ENCODE measurements around the gene A2ML1. TPM values are rescaled to one million over a fixed set of nuclear protein-coding genes. Genes with fewer than 3 reads are reported as not detected.
"Not testable (repeated sequence)": the region's sequence is repeated elsewhere in the genome, so short reads cannot be mapped to it uniquely, and the experiment has no call there.

A2ML1 gene
- not detected for total RNA-seq

- CTCF ChIA-PET, result no interaction called here
- POLR2A ChIA-PET, result no interaction called here
Observed at GRCh38 chr12:8822298-8822697, at the start of gene A2ML1. A2ML1 (plus strand) TSS chr12:8822621; CDS start chr12:8822652, 31 bp downstream.

- ChIA-PET CTCF (no interaction called here), POLR2A (no interaction called here)
Observed at GRCh38 chr12:8773461-8773860, 49.0 kb upstream of the A2ML1 start.

- ChIA-PET POLR2A (no interaction called here), CTCF (no interaction called here)
Observed at GRCh38 chr12:8779281-8779680, 43.1 kb upstream of the A2ML1 start.

GRCh38 chr12:8779862-8780261 is 42.6 kb upstream of the A2ML1 start:
- ChIA-PET CTCF (no interaction called here), POLR2A (no interaction called here)

GRCh38 chr12:8780389-8780788 is 42.0 kb upstream of the A2ML1 start:
- CTCF ChIA-PET, result no interaction called here

GRCh38 chr12:8781381-8782127 is 40.9 kb upstream of the A2ML1 start:
- CTCF ChIA-PET, result no interaction called here
- POLR2A ChIA-PET, result no interaction called here

More at GRCh38 chr12:8780389-8780788, 42.0 kb upstream of the A2ML1 start:
- POLR2A ChIA-PET, result no interaction called here

- POLR2A ChIA-PET, result no interaction called here
Observed at GRCh38 chr12:8784290-8784888, 38.0 kb upstream of the A2ML1 start.

GRCh38 chr12:8785499-8785898 is 36.9 kb upstream of the A2ML1 start:
- ChIA-PET POLR2A (no interaction called here), CTCF (no interaction called here)

More at GRCh38 chr12:8784290-8784888, 38.0 kb upstream of the A2ML1 start:
- CTCF ChIA-PET, result no interaction called here

GRCh38 chr12:8787206-8787605 is 35.2 kb upstream of the A2ML1 start:
- CTCF ChIA-PET, POLR2A ChIA-PET: not testable (repeated sequence)

- CTCF ChIA-PET, POLR2A ChIA-PET: not testable (repeated sequence)
Observed at GRCh38 chr12:8788706-8789105, 33.7 kb upstream of the A2ML1 start.

- POLR2A ChIA-PET, CTCF ChIA-PET: not testable (repeated sequence)
Observed at GRCh38 chr12:8789341-8790013, 32.9 kb upstream of the A2ML1 start.

GRCh38 chr12:8793226-8793625 is 29.2 kb upstream of the A2ML1 start:
- POLR2A ChIA-PET, CTCF ChIA-PET: not testable (repeated sequence)

- CTCF ChIA-PET, POLR2A ChIA-PET: not testable (repeated sequence)
Observed at GRCh38 chr12:8794611-8795010, 27.8 kb upstream of the A2ML1 start.

GRCh38 chr12:8796831-8797626 is 25.4 kb upstream of the A2ML1 start:
- CTCF ChIA-PET, result no interaction called here
- POLR2A ChIA-PET, result no interaction called here

- CTCF ChIA-PET, result not testable (repeated sequence)
Observed at GRCh38 chr12:8801213-8801612, 21.2 kb upstream of the A2ML1 start.

GRCh38 chr12:8804833-8805232 is 17.6 kb upstream of the A2ML1 start:
- CTCF ChIA-PET, POLR2A ChIA-PET: not testable (repeated sequence)

More at GRCh38 chr12:8801213-8801612, 21.2 kb upstream of the A2ML1 start:
- POLR2A ChIA-PET, result not testable (repeated sequence)

- POLR2A ChIA-PET, CTCF ChIA-PET: not testable (repeated sequence)
Observed at GRCh38 chr12:8805487-8805886, 16.9 kb upstream of the A2ML1 start.

GRCh38 chr12:8807084-8807483 is 15.3 kb upstream of the A2ML1 start:
- CTCF ChIA-PET, POLR2A ChIA-PET: not testable (repeated sequence)

GRCh38 chr12:8810112-8810511 is 12.3 kb upstream of the A2ML1 start:
- CTCF ChIA-PET, POLR2A ChIA-PET: not testable (repeated sequence)

GRCh38 chr12:8813572-8814357 is 8.7 kb upstream of the A2ML1 start:
- POLR2A ChIA-PET, result no interaction called here
- CTCF ChIA-PET, result no interaction called here
